SU-DHL-6 (cell line): ENCODE results near the gene MYBPC3.

ENCODE experiments used
- EZH2phosphoT487 ChIP-seq: fragments of 200-600 bp; sonication (generic), shearing (Covaris generic); conservative IDR thresholded peaks from 2 replicates; pipeline ENCODE4 v1.6.1; 2018; ENCODE audit warnings: mild to moderate bottlenecking, antibody characterized with exemption, low read length, moderate library complexity, mixed read lengths
- TF ChIP-seq, protein P1 (sequence below): fragments of 200-600 bp; sonication (generic); IDR thresholded peaks from one replicate; pipeline ENCODE4 v1.5.1; 2017; ENCODE audit warnings: antibody characterized with exemption, mild to moderate bottlenecking, low read length, moderate library complexity; ENCODE audit not compliant: insufficient read depth, poor library complexity, severe bottlenecking

DNA sequence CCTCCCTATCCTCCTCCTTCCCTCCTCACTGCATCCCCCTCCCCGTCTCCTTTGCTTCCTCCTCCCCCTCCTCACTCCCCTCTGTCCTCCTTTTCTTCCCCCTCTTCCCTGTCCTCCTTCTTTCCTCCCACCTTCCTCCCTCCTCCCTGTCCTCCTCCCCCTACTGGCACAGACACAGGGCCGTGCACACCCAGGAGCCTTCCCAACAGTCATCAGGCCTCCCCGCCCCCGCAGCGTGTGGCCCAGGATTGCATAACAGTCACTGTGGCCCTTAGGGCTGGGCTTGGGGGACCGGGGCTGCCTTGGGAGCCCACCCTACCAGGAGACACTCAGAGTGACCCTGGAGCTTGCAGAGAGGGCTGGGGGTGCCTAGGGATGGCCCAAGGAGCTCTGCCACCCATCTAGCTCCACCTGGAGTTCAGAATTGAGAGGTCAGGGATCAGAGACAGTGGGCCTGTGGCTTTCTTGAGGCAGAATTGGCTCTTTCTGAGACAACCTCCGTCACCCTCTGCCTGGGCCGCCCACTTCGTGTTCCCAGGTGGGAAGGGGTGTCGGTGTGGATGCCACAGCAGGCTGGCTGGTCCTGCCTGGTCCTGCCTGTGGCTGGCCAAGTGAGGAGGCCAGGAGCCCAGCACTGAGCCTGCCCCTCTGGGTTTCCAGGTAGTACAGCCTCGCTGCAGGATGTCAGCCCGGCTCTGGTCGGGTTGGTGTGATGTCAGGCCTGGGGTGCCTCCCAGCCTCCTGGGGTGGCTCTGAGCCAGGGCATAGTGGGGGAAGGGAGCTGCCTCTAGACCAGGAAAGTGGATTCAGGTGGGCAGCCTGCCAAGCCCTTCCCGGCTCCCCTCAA lies 24.2 kb upstream of the MYBPC3 start:
- TF ChIP-seq, protein P1, sequence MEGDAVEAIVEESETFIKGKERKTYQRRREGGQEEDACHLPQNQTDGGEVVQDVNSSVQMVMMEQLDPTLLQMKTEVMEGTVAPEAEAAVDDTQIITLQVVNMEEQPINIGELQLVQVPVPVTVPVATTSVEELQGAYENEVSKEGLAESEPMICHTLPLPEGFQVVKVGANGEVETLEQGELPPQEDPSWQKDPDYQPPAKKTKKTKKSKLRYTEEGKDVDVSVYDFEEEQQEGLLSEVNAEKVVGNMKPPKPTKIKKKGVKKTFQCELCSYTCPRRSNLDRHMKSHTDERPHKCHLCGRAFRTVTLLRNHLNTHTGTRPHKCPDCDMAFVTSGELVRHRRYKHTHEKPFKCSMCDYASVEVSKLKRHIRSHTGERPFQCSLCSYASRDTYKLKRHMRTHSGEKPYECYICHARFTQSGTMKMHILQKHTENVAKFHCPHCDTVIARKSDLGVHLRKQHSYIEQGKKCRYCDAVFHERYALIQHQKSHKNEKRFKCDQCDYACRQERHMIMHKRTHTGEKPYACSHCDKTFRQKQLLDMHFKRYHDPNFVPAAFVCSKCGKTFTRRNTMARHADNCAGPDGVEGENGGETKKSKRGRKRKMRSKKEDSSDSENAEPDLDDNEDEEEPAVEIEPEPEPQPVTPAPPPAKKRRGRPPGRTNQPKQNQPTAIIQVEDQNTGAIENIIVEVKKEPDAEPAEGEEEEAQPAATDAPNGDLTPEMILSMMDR: peak; percentile 18
- no peak for TF ChIP-seq EZH2phosphoT487
